A549 (cell line): ENCODE results near the gene PARD6G.

Source experiments
- BHLHE40 ChIP-seq: IDR thresholded peaks from 2 replicates; pipeline ENCODE4 v1.6.1; 2012; ENCODE audit warnings: low read depth, low read length, inconsistent platforms
- CTCF ChIP-seq: fragments of >200 bp; sonication (Bioruptor Twin); formaldehyde crosslinking; IDR thresholded peaks from 3 replicates; pipeline ENCODE4 v1.5.1; 2016
- EP300 ChIP-seq, 2 experiments: fragments of >200 bp; sonication (Bioruptor Twin); formaldehyde crosslinking; IDR thresholded peaks; 2 replicates in 1 of 2; 3 replicates in 1 of 2; pipeline ENCODE4 v1.6.1; 2016 to 2017
- HEYL ChIP-seq: fragments of 250-450 bp; sonication (Bioruptor Pico); IDR thresholded peaks from 2 replicates; pipeline ENCODE4 v1.8.0; 2021; ENCODE audit warnings: mild to moderate bottlenecking, moderate library complexity
- JUNB ChIP-seq: fragments of >200 bp; sonication (Bioruptor Twin); formaldehyde crosslinking; IDR thresholded peaks from 2 replicates; pipeline ENCODE4 v1.6.1; 2016
- PBX3 ChIP-seq: IDR thresholded peaks from 2 replicates; pipeline ENCODE4 v1.6.1; 2012
- POLR2A ChIP-seq: IDR thresholded peaks from 2 replicates; pipeline ENCODE4 v1.6.1; 2012; ENCODE audit warnings: mild to moderate bottlenecking, low read length
- USF2 ChIP-seq: fragments of 450-650 bp; IDR thresholded peaks from 2 replicates; pipeline ENCODE4 v1.6.1; 2014; ENCODE audit warnings: antibody characterized with exemption

- TF ChIP-seq CTCF (no peak), POLR2A (no peak), USF2 (no peak), BHLHE40 (no peak), JUNB (no peak), EP300 (IDR thresholded peaks at IDR 0.05) (no peak), HEYL (no peak), PBX3 (no peak)
These were observed 65.5 kb downstream of the PARD6G start for GRCh38 chr18:80181642-80182461.
